MM.1S (cell line): ENCODE data around the gene ACAA2.

Experiments used
- EZH2 ChIP-seq: fragments of 300-600 bp; sonication (generic); optimal IDR thresholded peaks from 2 replicates; pipeline ENCODE3; 2017; ENCODE audit warnings: low read depth, mild to moderate bottlenecking, antibody characterized with exemption, low read length, mixed read lengths
- TF ChIP-seq, protein P1 (sequence below): fragments of 300-600 bp; sonication (generic); IDR thresholded peaks from 2 replicates; pipeline ENCODE4 v1.5.1; 2016; ENCODE audit warnings: antibody characterized with exemption, low read length, mixed read lengths

DNA sequence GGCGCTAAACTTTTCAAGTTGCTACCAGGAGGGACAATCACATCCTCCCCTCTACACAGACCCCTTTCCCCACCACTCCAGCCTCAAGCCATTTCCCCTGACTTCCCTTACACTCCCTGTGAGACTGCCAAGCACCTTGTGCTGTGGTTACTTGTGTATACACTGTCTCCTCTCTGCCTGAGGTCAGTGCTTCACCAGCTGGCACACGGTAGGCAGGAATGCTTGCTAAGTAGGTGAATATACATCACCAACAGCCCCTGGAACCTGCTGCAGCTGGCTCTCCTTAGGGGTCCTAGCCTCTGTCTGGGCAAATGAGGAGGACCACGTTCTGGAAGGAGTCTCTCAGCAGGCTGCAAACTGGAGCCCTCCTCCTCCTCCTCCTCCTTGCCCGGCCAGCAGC, 38.3 kb upstream of the ACAA2 start:
- no peak for TF ChIP-seq EZH2
- TF ChIP-seq, protein P1, sequence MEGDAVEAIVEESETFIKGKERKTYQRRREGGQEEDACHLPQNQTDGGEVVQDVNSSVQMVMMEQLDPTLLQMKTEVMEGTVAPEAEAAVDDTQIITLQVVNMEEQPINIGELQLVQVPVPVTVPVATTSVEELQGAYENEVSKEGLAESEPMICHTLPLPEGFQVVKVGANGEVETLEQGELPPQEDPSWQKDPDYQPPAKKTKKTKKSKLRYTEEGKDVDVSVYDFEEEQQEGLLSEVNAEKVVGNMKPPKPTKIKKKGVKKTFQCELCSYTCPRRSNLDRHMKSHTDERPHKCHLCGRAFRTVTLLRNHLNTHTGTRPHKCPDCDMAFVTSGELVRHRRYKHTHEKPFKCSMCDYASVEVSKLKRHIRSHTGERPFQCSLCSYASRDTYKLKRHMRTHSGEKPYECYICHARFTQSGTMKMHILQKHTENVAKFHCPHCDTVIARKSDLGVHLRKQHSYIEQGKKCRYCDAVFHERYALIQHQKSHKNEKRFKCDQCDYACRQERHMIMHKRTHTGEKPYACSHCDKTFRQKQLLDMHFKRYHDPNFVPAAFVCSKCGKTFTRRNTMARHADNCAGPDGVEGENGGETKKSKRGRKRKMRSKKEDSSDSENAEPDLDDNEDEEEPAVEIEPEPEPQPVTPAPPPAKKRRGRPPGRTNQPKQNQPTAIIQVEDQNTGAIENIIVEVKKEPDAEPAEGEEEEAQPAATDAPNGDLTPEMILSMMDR = no peak
